NT2/D1 (cell line): ENCODE data around the gene AGPS.
"Not testable (repeated sequence)": the region's sequence is repeated elsewhere in the genome, so short reads cannot be mapped to it uniquely, and the experiment has no call there.

ENCODE experiments used
- SUZ12 ChIP-seq: IDR thresholded peaks from 2 replicates; pipeline ENCODE4 v1.6.1; 2011; ENCODE audit not compliant: insufficient read length, insufficient read depth; ENCODE audit errors: extremely low read depth
- YY1 ChIP-seq: IDR thresholded peaks from 2 replicates; pipeline ENCODE4 v1.6.1; 2011; ENCODE audit not compliant: insufficient read length, insufficient read depth
- ZNF274 ChIP-seq: IDR thresholded peaks from 2 replicates; pipeline ENCODE4 v1.6.1; 2011; ENCODE audit warnings: mild to moderate bottlenecking, low read depth, low read length

GRCh38 chr2:177365764-177366163, 26.8 kb upstream of the AGPS start:
- not testable (repeated sequence) for TF ChIP-seq YY1, SUZ12, ZNF274
